Caco-2 (cell line): ENCODE measurements around the gene PCMTD2. TPM values are rescaled to one million over a fixed set of nuclear protein-coding genes. Genes with fewer than 3 reads are reported as not detected.

Experiments used
- BruUV-seq: library from RNA; stranded (reverse); fragments of 400-500 nt; replicated peaks from 2 replicates; lab custom pipeline; 2021; lab: Mats Ljungman, UMichigan
- CTCF ChIA-PET: fragments of 300-600 bp; sonication (Branson Sonifier 250); formaldehyde crosslinking; loops from one replicate; lab custom pipeline; 2022; ENCODE audit warnings: antibody characterized with exemption; lab: Charles Lee
- POLR2A ChIA-PET: fragments of 300-600 bp; sonication (Branson Sonifier 250); formaldehyde crosslinking; loops from one replicate; lab custom pipeline; 2022; ENCODE audit warnings: antibody characterized with exemption; lab: Charles Lee
- DNase-seq, 2 experiments: peaks; one replicate each; pipeline versions ENCODE4 v3.0.0 to v3.0.0-alpha.2; 2020 to 2022
- H3K27me3 ChIP-seq: replicated peaks from 2 replicates; pipeline ENCODE4 v1.6.0; 2011; ENCODE audit warnings: low read length; ENCODE audit not compliant: control insufficient read depth, insufficient read depth
- H3K36me3 ChIP-seq: 2 replicates; pipeline ENCODE4 v1.5.1; 2011; ENCODE audit warnings: low read length; ENCODE audit not compliant: control insufficient read depth, insufficient read depth
- H3K4me1 ChIP-seq: fragments of 250-450 bp; sonication (Bioruptor Pico); 2 replicates; pipeline ENCODE4 v1.5.1; 2020; ENCODE audit warnings: mild to moderate bottlenecking
- H3K4me3 ChIP-seq: 2 replicates; pipeline ENCODE4 v1.5.1; 2011; ENCODE audit warnings: low read depth, mild to moderate bottlenecking, control low read depth, low read length
- H3K9me3 ChIP-seq: fragments of 250-450 bp; sonication (Bioruptor Pico); 2 replicates; pipeline ENCODE4 v1.5.1; 2020; ENCODE audit warnings: mild to moderate bottlenecking, moderate library complexity
- H3K27ac Mint-ChIP-seq: one replicate; pipeline ENCODE4 v1.8.0; 2022; ENCODE audit warnings: mixed read lengths; ENCODE audit not compliant: unreplicated experiment
- H3K27me3 Mint-ChIP-seq: one replicate; pipeline ENCODE4 v1.8.0; 2022; ENCODE audit warnings: mixed read lengths; ENCODE audit not compliant: insufficient read depth, unreplicated experiment
- H3K36me3 Mint-ChIP-seq: one replicate; pipeline ENCODE4 v1.8.0; 2022; ENCODE audit warnings: mild to moderate bottlenecking, mixed read lengths; ENCODE audit not compliant: insufficient read depth, unreplicated experiment
- H3K4me1 Mint-ChIP-seq: one replicate; pipeline ENCODE4 v1.8.0; 2022; ENCODE audit warnings: low read depth, mixed read lengths; ENCODE audit not compliant: unreplicated experiment
- H3K4me3 Mint-ChIP-seq: one replicate; pipeline ENCODE4 v1.8.0; 2022; ENCODE audit warnings: mild to moderate bottlenecking, moderate library complexity, mixed read lengths; ENCODE audit not compliant: unreplicated experiment
- H3K9me3 Mint-ChIP-seq: one replicate; pipeline ENCODE4 v1.8.0; 2022; ENCODE audit warnings: mixed read lengths; ENCODE audit not compliant: unreplicated experiment
- intact Hi-C: fragments of 100-400 bp; cut with micrococcal nuclease; formaldehyde crosslinking; loops from one replicate; pipeline ENCODE4 v1.10.0; 2022; ENCODE audit not compliant: unreplicated experiment
- total RNA-seq: library from RNA; stranded (reverse); gene quantifications from 2 replicates; pipeline ENCODE4 v1.2.3, GENCODE V29; 2022
- TF ChIP-seq, protein P1 (sequence below), 2 experiments: fragments of 200-600 bp in 1 of 2; IDR thresholded peaks; 1 replicate in 1 of 2; 2 replicates in 1 of 2; pipeline versions ENCODE4 v1.5.1 to v1.8.0; 2011 to 2022; ENCODE audit warnings: antibody characterized with exemption in 1 of 2, control low read depth in 1 of 2, inconsistent platforms in 1 of 2, low read depth in 1 of 2, low read length in 1 of 2, mild to moderate bottlenecking in 1 of 2, moderate library complexity in 1 of 2; ENCODE audit not compliant: insufficient read depth in 1 of 2, severe bottlenecking in 1 of 2, unreplicated experiment in 1 of 2

The PCMTD2 gene
- total RNA-seq, 1 experiment from 2014 or later: 101 TPM

DNA sequence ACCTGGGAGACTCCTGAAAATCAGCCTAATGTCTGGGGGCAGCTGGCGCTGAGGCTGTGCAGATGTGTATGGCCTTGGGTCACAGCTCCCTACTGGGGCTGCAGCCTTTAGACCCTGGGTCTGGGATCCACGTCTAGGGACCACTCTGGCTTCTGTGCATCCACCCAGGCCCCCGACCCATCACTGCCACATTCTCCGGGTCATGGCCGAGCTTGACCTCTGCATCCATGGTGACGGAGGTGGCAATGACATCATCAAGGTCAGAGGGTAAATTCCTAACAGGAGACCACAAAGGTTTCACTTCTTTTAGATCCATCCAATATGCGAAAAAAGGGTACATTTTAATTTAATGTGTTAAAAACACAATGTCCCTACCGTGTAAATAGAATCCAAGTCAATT is 14.5 kb upstream of the PCMTD2 start:
- H3K36me3 ChIP-seq: no peaks in the 10 kb centered on the region
- CTCF ChIA-PET: no interaction called here
- peaks cover 14% of the 10 kb centered on the region for H3K4me1 ChIP-seq
- Mint-ChIP-seq H3K27ac (no peak overlapping the region), H3K4me3 (no peak overlapping the region), H3K9me3 (no peaks in the 10 kb centered on the region), H3K27me3 (peaks cover 8% of the 10 kb centered on the region), H3K4me1 (peaks cover 11% of the 10 kb centered on the region), H3K36me3 (no peaks in the 10 kb centered on the region)
- POLR2A ChIA-PET: interaction anchor here (0.6 to 0.8 kb wide), 2 partner anchors 14 to 326 kb away, joined by 4 to 5 read pairs; partner anchors contain the start of gene PCMTD2
- no peaks in the 10 kb centered on the region for H3K27me3 ChIP-seq
- no peaks in the 10 kb centered on the region for H3K9me3 ChIP-seq
- TF ChIP-seq, protein P1, sequence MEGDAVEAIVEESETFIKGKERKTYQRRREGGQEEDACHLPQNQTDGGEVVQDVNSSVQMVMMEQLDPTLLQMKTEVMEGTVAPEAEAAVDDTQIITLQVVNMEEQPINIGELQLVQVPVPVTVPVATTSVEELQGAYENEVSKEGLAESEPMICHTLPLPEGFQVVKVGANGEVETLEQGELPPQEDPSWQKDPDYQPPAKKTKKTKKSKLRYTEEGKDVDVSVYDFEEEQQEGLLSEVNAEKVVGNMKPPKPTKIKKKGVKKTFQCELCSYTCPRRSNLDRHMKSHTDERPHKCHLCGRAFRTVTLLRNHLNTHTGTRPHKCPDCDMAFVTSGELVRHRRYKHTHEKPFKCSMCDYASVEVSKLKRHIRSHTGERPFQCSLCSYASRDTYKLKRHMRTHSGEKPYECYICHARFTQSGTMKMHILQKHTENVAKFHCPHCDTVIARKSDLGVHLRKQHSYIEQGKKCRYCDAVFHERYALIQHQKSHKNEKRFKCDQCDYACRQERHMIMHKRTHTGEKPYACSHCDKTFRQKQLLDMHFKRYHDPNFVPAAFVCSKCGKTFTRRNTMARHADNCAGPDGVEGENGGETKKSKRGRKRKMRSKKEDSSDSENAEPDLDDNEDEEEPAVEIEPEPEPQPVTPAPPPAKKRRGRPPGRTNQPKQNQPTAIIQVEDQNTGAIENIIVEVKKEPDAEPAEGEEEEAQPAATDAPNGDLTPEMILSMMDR (IDR thresholded peaks at IDR 0.05; ENCODE audit: insufficient read depth in 1 of 2, low read depth in 1 of 2, low read length in 1 of 2, severe bottlenecking in 1 of 2, unreplicated experiment in 1 of 2): no peak
- DNase-seq: peak in 1 of 2 experiments; percentile 43
- no TSS peak for BruUV-seq
- no peak overlapping the region for H3K4me3 ChIP-seq
- intact Hi-C loops: no loop called here

DNA sequence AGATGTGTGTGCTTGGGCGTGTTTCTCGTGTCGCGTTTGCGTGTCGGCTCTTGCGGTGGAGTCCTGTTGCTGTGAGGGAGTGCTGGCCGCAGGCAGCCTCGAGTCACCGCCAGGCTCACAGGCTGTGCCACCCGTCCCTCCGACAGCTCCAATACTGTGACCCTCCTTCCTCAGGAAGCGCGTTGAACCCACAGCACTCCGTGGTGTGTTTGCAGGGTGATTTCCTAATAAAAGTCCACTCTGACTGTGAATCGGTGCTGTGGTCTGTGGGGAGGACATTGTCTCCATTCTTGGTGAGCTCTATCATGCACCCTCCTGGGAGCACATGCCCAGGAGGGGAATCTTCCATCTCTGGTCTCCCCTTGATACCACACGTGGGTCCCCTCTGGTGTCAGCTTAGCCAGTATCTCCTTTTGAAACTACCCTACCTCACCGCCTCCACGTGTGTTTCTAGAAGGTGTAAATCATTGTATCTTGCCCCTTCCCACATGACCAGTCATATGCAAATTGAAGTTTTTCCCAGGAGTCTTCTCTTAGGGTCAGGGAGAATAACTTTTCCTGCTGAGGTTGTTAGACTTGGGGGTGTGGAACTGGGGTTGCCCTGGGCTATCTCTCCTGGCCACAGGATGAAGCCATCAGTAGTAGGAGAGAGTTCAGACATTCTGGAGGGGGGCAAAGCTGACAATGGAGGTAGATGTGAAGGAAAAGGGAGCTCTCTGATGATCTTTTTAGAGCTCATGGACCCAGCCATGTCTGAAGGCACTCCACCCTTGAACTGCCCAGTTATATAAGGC is 13.3 kb upstream of the PCMTD2 start:
- Mint-ChIP-seq H3K4me3 (no peak overlapping the region), H3K36me3 (no peaks in the 10 kb centered on the region), H3K27me3 (peaks cover 12% of the 10 kb centered on the region), H3K4me1 (peaks cover 11% of the 10 kb centered on the region), H3K9me3 (no peaks in the 10 kb centered on the region), H3K27ac (no peak overlapping the region)
- intact Hi-C loops: no loop called here
- H3K36me3 ChIP-seq: no peaks in the 10 kb centered on the region
- no TSS peak for BruUV-seq
- CTCF ChIA-PET: no interaction called here
- peak in 1 of 2 experiments; percentile 27 for DNase-seq
- TF ChIP-seq, protein P1 (IDR thresholded peaks at IDR 0.05; ENCODE audit: insufficient read depth in 1 of 2, low read depth in 1 of 2, low read length in 1 of 2, severe bottlenecking in 1 of 2, unreplicated experiment in 1 of 2): no peak
- peaks cover 11% of the 10 kb centered on the region for H3K4me1 ChIP-seq
- POLR2A ChIA-PET: interaction anchor here (0.7 to 1.9 kb wide), 2 partner anchors 13 to 108 kb away, joined by 3 to 13 read pairs; partner anchors contain the start of gene PCMTD2
- no peak overlapping the region for H3K4me3 ChIP-seq
- H3K9me3 ChIP-seq: no peaks in the 10 kb centered on the region
- no peaks in the 10 kb centered on the region for H3K27me3 ChIP-seq

DNA sequence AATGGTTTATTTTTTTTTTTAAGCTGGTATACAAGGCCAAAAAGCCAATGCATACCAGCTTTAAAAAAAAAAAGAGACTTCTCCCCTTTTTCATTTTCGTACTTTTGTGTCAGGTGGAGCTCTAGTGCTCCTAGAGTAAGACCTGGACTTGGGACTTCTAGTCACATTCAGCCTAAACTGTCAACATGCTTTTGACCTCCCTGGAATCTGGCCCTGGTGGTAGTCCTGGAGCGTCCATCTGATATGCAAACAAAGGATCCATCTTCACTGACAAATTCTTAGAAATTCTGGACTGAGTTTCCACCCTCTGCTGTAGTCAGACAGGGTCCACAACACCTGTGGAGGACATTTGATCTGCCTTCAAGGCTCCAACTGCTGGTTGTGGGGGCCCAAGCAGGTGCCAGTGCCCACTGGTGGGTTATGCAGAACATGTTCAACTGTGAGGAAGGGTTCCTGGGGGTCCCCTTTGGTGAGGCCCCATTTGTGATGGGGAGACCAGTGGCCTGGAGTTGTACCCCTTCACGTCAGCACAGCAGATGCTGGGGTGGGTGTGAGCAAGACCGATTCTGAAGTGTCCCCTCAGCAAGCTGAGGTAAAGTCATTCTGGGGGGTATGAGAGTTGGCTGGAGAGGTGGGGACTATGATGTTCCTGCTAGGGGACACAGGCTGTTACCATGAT is 12.6 kb upstream of the PCMTD2 start:
- H3K9me3 ChIP-seq: no peaks in the 10 kb centered on the region
- no peak overlapping the region for H3K4me3 ChIP-seq
- Mint-ChIP-seq H3K36me3 (no peaks in the 10 kb centered on the region), H3K9me3 (no peaks in the 10 kb centered on the region), H3K27me3 (peaks cover 12% of the 10 kb centered on the region), H3K27ac (no peak overlapping the region), H3K4me3 (no peak overlapping the region), H3K4me1 (peaks cover 11% of the 10 kb centered on the region)
- no peaks in the 10 kb centered on the region for H3K36me3 ChIP-seq
- intact Hi-C loops: no loop called here
- peak; percentile 49 to 72 for DNase-seq
- ChIA-PET CTCF (no interaction called here), POLR2A (interaction anchor here (0.7 to 1.9 kb wide), 2 partner anchors 13 to 109 kb away, joined by 3 to 13 read pairs; partner anchors contain the start of gene PCMTD2)
- H3K27me3 ChIP-seq: no peaks in the 10 kb centered on the region
- no TSS peak for BruUV-seq
- peaks cover 11% of the 10 kb centered on the region for H3K4me1 ChIP-seq
- TF ChIP-seq, protein P1 (IDR thresholded peaks at IDR 0.05; ENCODE audit: insufficient read depth in 1 of 2, low read depth in 1 of 2, low read length in 1 of 2, severe bottlenecking in 1 of 2, unreplicated experiment in 1 of 2): peak in 1 of 2 experiments; percentile 33
